A549 (cell line): ENCODE results near the gene MPZL2.

Source experiments
- POLR2A ChIP-seq: IDR thresholded peaks from 2 replicates; pipeline ENCODE4 v1.6.1; 2012; ENCODE audit warnings: mild to moderate bottlenecking, low read length
- POLR2AphosphoS2 ChIP-seq: conservative IDR thresholded peaks from 2 replicates; pipeline ENCODE4 v1.6.1; 2012; ENCODE audit warnings: low read length, improper control_type of control experiment, inconsistent platforms

- no peak for TF ChIP-seq POLR2A
- TF ChIP-seq POLR2AphosphoS2: no peak
These were observed 49.1 kb upstream of the MPZL2 start for GRCh38 chr11:118313242-118313641.
